GM23338 (cell line): Measurements from ENCODE around the gene HPDL. TPM values are rescaled to one million over a fixed set of nuclear protein-coding genes. Genes with fewer than 3 reads are reported as not detected.
A peak's percentile ranks its signal among the peaks of the same experiment; 100 is the strongest.

ENCODE experiments used
- ATAC-seq: fragments of 200-7000 bp; cut with Tn5 transposase; 3 replicates; pipeline ENCODE4 v1.9.1; 2020
- DNase-seq: peaks from one replicate; pipeline ENCODE4 v3.0.0-alpha.2; 2015; ENCODE audit warnings: low spot score
- H2AFZ ChIP-seq: fragments of 200-600 bp; sonication (generic); 2 replicates; pipeline ENCODE4 v1.8.0; 2016; ENCODE audit warnings: antibody characterized with exemption, mild to moderate bottlenecking, moderate library complexity
- H3F3A ChIP-seq: fragments of 200-600 bp; sonication (generic); replicated peaks from 2 replicates; pipeline ENCODE4 v1.8.0; 2017; ENCODE audit warnings: antibody characterized with exemption, mixed run types, low read depth
- H3K27ac ChIP-seq: fragments of 200-600 bp; sonication (generic); 2 replicates; pipeline ENCODE4 v1.6.1; 2016; ENCODE audit warnings: low read depth
- H3K27me3 ChIP-seq: fragments of 200-600 bp; sonication (generic); 2 replicates; pipeline ENCODE4 v1.8.0; 2016; ENCODE audit warnings: mild to moderate bottlenecking, mixed run types, moderate library complexity; ENCODE audit not compliant: insufficient read depth
- H3K36me3 ChIP-seq: fragments of 200-600 bp; sonication (generic); 2 replicates; pipeline ENCODE4 v1.8.0; 2016; ENCODE audit warnings: mild to moderate bottlenecking; ENCODE audit not compliant: insufficient read depth
- H3K4me1 ChIP-seq: fragments of 200-600 bp; sonication (generic); 2 replicates; pipeline ENCODE4 v1.8.0; 2016; ENCODE audit warnings: mild to moderate bottlenecking, moderate library complexity; ENCODE audit not compliant: insufficient read depth
- H3K4me2 ChIP-seq: fragments of 200-600 bp; sonication (generic); 2 replicates; pipeline ENCODE4 v1.7.1; 2017; ENCODE audit warnings: mixed run types
- H3K4me3 ChIP-seq: fragments of 200-600 bp; sonication (generic); 2 replicates; pipeline ENCODE4 v1.6.1; 2016; ENCODE audit warnings: mixed run types
- H3K79me2 ChIP-seq: fragments of 200-600 bp; sonication (generic); replicated peaks from 2 replicates; pipeline ENCODE4 v1.8.0; 2017; ENCODE audit warnings: mild to moderate bottlenecking; ENCODE audit not compliant: insufficient read depth
- H3K9me2 ChIP-seq: fragments of 200-600 bp; sonication (generic); 2 replicates; pipeline ENCODE4 v1.8.0; 2017; ENCODE audit not compliant: insufficient read depth
- H4K20me1 ChIP-seq: fragments of 200-600 bp; sonication (generic); replicated peaks from 2 replicates; pipeline ENCODE4 v1.8.0; 2017; ENCODE audit warnings: mild to moderate bottlenecking; ENCODE audit not compliant: insufficient read depth
- H3K27ac Mint-ChIP-seq: 2 replicates; pipeline ENCODE4 v1.8.0; 2020; ENCODE audit warnings: inconsistent platforms, mild to moderate bottlenecking, moderate library complexity, mixed read lengths
- H3K27me3 Mint-ChIP-seq: 3 replicates; pipeline ENCODE4 v1.8.0; 2022; ENCODE audit warnings: low read depth, mild to moderate bottlenecking, moderate library complexity, mixed read lengths, inconsistent platforms; ENCODE audit not compliant: insufficient read depth, poor library complexity
- H3K36me3 Mint-ChIP-seq: 3 replicates; pipeline ENCODE4 v1.8.0; 2021; ENCODE audit warnings: low read depth, mild to moderate bottlenecking, inconsistent platforms, moderate library complexity, mixed read lengths
- H3K4me1 Mint-ChIP-seq: 3 replicates; pipeline ENCODE4 v1.8.0; 2020; ENCODE audit warnings: mild to moderate bottlenecking, inconsistent platforms, mixed read lengths
- H3K4me3 Mint-ChIP-seq: 3 replicates; pipeline ENCODE4 v1.8.0; 2021; ENCODE audit warnings: moderate library complexity, mild to moderate bottlenecking, inconsistent platforms, mixed read lengths
- H3K9me3 Mint-ChIP-seq: 3 replicates; pipeline ENCODE4 v1.8.0; 2020; ENCODE audit warnings: moderate library complexity, mild to moderate bottlenecking, inconsistent platforms, mixed read lengths
- CREB1 ChIP-seq: fragments of 250-450 bp; sonication (Bioruptor Pico); IDR thresholded peaks from 2 replicates; pipeline ENCODE4 v1.5.0; 2020; ENCODE audit warnings: low read depth, mild to moderate bottlenecking, moderate library complexity
- CTCF ChIP-seq, 2 experiments: fragments of 200-600 bp in 1 of 2; sonication (generic) in 1 of 2; conservative IDR thresholded peaks; 2 replicates each; pipeline versions ENCODE4 v1.5.1 to v1.6.1; 2016 to 2017; ENCODE audit warnings: antibody characterized with exemption in 2 of 2, low read depth in 2 of 2, mild to moderate bottlenecking in 2 of 2, moderate library complexity in 1 of 2
- ETS1 ChIP-seq: IDR thresholded peaks from 2 replicates; pipeline ENCODE4 v1.6.1; 2016; ENCODE audit warnings: antibody characterized with exemption
- EZH2phosphoT487 ChIP-seq: fragments of 200-600 bp; sonication (generic); IDR thresholded peaks from one replicate; pipeline ENCODE4 v1.8.1; 2018; ENCODE audit warnings: antibody characterized with exemption; ENCODE audit not compliant: unreplicated experiment
- POLR2AphosphoS5 ChIP-seq: IDR thresholded peaks from 2 replicates; pipeline ENCODE4 v1.6.1; 2016; ENCODE audit warnings: antibody characterized with exemption, low read depth
- REST ChIP-seq: IDR thresholded peaks from one replicate; pipeline ENCODE4 v1.6.1; 2018; ENCODE audit warnings: antibody characterized with exemption; ENCODE audit not compliant: unreplicated experiment
- ZNF114 ChIP-seq: fragments of 250-450 bp; sonication (Bioruptor Pico); IDR thresholded peaks from 2 replicates; pipeline ENCODE4 v1.5.0; 2020; ENCODE audit warnings: mild to moderate bottlenecking, moderate library complexity
- ZNF462 ChIP-seq: fragments of 250-450 bp; sonication (Bioruptor Pico); IDR thresholded peaks from 2 replicates; pipeline ENCODE4 v1.5.0; 2020; ENCODE audit warnings: mild to moderate bottlenecking, moderate library complexity
- polyA plus RNA-seq: library from polyadenylated mRNA; unstranded; fragments of >200 nt; fragmentation: Nextera tagmentation; extraction: Ambion mirVana; gene quantifications from 2 replicates; pipeline ENCODE4 v1.2.1, GENCODE V29; 2016
- total RNA-seq: library from RNA; depleted of rRNA; stranded (reverse); fragments of >200 nt; shearing (Covaris generic); gene quantifications from 2 replicates; pipeline ENCODE4 v1.2.3, GENCODE V29; 2014

Gene HPDL
- total and polyA plus RNA-seq, 2 experiments from 2014 or later: 36.5 to 82.1 TPM

- no peak for TF ChIP-seq ZNF462 (CRISPR knock-in tag)
These were observed 37.6 kb downstream of the HPDL start (continued) for GRCh38 chr1:45364294-45364693.

- Mint-ChIP-seq H3K4me1 (peaks cover 19% of the 10 kb centered on the region; the same call in 2 of the 3 replicates), H3K27me3 (peaks cover 4% of the 10 kb centered on the region), H3K27ac (no peak overlapping the region), H3K9me3 (no peaks in the 10 kb centered on the region), H3K36me3 (no peaks in the 10 kb centered on the region), H3K4me3 (no peak overlapping the region)
- H3K4me3 ChIP-seq: no peak overlapping the region
- no peak overlapping the region for H2AFZ ChIP-seq
- H3K4me2 ChIP-seq: no peak overlapping the region
- no peaks in the 10 kb centered on the region for H3K79me2 ChIP-seq
- H3K9me2 ChIP-seq: no peaks in the 10 kb centered on the region
- peak; percentile 68 for ATAC-seq
- H3F3A ChIP-seq: peaks cover 5% of the 10 kb centered on the region; the same call in 1 of the 2 replicates
- peak; percentile 30 for DNase-seq
- no peaks in the 10 kb centered on the region for H4K20me1 ChIP-seq
- H3K36me3 ChIP-seq: no peaks in the 10 kb centered on the region
- H3K27me3 ChIP-seq: no peaks in the 10 kb centered on the region
- H3K27ac ChIP-seq: no peak overlapping the region
- peaks cover 15% of the 10 kb centered on the region for H3K4me1 ChIP-seq
- TF ChIP-seq REST: no peak
- no peak for TF ChIP-seq ETS1
- no peak for TF ChIP-seq CREB1 (CRISPR knock-in tag)
- no peak for TF ChIP-seq EZH2phosphoT487
- TF ChIP-seq CTCF (conservative IDR thresholded peaks at IDR 0.05; ENCODE audit: low read depth in 2 of 2): no peak
- TF ChIP-seq POLR2AphosphoS5: no peak
- no peak for TF ChIP-seq ZNF114 (CRISPR knock-in tag)
These were observed 38.4 kb downstream of the HPDL start for GRCh38 chr1:45365051-45365450.
